NCI-H345 treated with DMSO at 0.1 percent for 48 hours (cell line): ENCODE data around the gene MRPS12.
"Not testable (repeated sequence)": the region's sequence is repeated elsewhere in the genome, so short reads cannot be mapped to it uniquely, and the experiment has no call there.

Experiments
- DNase-seq: peaks from one replicate; lab custom pipeline; 2025; ENCODE audit not compliant: unreplicated experiment; lab: John Stamatoyannopoulos, UW

MRPS12 gene

DNA sequence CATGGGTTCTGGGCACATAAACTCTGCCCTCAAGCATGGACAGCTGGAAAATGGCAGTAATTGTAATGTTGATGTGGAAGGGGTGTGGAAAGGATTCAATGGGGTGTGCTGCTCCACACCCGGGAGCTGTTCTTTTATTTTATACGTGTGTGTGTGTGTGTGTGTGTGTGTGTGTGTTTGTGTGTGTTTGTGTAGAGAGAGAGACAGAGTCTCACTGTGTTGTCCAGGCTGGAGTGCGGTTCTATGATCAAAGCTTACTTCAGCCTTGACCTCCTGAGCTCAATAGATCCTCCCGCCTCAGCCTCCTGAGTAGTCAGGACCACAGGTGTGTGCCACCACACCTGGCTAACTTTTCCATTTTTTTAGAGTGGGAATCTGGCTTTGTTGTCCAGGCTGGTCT lies 2.8 kb downstream of the MRPS12 start:
- DNase-seq, result no peak

DNA sequence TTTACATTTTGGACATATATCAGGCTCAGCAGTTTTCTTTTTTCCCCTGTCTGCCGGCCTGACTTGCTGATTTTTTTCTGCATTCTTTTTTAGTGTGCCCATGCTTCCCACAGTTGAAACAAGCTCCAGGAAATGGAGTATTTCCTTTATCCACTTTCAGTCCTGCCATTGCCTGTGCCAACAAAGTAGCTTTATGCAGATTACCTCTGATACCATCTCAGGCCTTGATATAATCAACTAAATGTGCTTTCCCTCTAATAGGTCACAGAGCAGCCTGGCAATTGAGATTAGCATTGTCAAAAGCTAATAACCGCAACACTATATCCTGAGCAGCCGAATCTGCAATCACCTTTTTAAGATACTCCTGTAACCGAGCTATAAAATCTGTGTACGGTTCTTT lies 9.2 kb downstream of the MRPS12 start:
- no peak for DNase-seq

DNA sequence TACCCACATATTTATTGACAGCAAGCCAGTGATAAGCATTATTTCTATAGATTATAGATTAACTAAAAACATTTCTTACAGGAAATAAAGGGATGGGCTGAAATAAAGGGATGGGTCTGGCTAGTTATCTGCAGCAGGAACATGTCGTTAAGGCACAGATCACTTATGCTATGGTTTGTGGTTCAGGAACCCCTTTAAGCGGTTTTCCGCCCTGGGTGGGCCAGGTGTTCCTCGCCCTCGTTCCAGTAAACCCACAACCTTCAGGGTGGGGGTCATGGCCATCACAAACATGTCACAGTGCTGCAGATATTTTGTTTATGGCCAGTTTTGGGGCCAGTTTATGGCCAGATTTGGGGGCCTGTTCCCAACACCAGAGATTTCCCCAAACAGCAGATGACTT lies 10.7 kb downstream of the MRPS12 start:
- not testable (repeated sequence) for DNase-seq

DNA sequence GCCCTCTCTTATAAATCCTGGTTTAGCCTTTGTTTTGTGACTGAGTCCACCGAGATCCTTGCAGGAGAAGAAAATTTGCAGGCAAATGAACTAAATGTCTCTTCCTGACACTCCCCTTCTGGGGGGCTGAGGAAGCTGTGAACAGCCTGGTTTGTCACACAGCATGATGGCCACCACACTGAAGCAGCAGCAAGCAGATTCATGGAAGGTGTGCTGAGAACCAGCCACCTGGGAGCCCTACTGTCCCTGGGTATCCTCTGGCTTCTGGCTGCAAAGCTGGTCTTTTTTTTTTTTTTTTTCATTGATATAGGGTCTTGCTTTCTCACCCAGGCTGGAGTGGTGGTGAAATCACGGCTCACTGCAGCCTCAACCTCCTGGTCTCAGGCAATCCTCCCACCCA lies 11.2 kb downstream of the MRPS12 start:
- DNase-seq, result no peak

DNA sequence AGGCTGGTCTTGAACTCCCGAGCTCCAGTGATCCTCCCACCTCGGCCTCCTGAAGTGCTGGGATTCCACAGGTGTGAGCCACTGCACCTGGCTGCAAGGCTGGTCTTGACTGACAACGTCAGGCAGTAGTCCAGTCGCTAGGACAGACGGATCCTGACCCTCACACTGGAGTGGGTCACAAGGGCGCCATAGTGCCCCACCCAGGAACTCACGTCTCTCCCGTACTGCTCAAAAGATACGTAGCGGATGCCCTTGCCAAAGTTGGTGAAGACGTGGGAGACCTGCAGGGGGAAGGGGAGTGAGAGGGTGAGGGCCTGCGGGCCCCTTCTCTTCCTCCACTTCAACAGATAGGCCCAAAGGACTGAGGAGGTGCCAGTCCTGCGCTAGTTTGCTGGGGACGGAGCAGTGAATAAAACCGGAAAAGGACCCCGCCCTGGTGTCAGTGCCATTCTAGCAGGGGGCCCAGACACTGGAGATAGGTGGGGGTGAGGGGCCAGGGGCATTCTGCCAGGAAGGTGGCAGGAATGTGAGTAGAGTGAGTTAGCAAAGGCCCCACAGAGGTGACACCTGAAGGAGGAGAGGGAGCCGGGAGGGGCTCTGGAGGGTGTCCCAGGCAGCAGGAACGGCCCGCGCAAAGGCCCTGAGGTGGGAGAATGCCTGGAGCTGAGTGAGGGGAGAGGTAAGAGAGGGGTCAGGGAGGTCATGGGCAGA lies 11.9 kb downstream of the MRPS12 start:
- DNase-seq, result no peak

DNA sequence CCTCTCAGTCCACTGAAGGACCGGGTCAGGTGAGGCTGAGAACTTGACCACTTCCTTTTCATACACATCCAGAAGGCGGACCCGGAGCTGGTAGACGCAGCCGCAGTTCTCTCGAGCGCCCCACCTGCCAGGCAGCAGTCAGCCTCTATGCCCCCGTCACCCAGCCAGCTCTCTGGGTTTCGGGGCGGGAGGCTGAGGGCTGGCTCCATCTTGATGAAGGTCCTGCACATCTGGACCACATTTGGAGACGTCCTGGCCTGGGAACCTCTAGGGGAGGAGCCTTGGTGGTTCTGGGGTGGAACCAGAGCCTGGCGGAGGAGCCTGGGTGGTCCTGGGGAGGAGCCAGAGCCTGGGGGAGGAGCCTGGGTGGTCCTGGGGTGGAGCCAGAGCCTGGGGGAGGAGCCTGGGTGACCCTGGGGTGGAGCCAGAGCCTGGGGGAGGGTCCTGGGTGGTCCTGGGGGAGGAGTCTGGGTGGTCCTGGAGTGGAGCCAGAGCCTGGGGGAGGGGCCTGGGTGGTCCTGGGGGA lies 14.3 kb downstream of the MRPS12 start:
- DNase-seq, result no peak

DNA sequence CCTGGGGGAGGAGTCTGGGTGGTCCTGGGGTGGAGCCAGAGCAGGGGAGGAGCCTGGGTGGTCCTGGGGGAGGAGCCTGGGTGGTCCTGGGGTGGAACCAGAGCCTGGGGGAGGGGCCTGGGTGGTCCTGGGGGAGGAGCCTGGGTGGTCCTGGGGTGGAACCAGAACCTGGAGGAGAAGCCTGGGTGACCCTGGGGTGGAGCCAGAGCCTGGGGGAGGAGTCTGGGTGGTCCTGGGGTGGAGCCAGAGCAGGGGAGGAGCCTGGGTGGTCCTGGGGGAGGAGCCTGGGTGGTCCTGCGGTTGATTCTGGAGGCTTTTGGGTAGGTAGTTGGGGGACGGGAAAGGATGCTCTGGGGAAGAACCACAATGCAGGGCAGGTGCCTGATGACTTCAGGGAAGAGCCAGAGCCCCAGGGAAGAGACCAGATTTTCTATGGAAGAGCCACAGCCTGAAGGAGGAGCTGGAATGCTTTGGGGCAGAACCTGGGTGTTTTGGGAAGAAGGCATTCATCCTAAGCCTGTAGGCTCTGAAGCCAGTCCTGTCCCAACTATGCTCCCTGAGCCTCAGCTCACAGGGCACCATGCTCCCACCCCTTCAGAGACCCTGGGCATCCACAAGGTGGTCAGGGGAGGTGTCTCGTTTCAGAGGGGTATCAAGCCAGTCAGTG lies 15.0 kb downstream of the MRPS12 start:
- DNase-seq, result no peak

DNA sequence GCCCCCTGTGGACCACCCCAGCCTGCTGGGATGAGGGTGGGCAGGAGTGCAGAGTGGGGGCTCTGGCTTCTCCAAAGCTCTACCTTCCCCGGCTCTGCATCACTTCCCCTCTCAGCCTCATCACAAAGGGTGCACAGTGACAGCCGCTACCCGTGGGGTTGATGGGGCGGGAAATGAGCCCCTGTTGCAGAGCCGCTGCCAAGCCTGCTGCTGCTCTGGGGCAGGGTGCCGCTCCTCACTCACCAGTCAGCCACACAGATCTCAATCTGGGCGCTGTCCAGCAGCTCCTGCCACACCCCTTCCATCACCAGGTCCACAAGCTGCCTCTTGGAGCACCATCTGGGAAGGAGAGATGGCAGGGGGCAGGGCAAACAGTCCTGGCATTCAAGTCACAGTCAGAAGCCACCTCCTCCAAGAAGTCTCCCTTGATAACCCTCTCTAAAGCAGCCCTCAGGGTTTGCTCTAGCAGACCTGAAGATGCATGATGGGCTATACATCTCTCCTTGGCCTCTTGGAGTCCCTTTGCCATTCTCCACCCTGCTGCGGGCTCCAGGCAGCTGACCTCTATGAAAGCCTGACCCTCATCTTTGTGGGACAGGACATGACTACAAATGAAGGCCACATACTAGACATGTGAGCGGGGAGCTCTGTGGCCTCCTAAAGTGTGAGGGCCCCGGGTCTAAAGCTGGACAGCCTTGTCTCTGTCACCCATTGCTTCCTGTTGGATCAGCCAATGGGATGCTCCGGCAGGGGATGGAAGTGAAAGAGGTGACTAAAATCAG lies 15.7 kb downstream of the MRPS12 start:
- no peak for DNase-seq

DNA sequence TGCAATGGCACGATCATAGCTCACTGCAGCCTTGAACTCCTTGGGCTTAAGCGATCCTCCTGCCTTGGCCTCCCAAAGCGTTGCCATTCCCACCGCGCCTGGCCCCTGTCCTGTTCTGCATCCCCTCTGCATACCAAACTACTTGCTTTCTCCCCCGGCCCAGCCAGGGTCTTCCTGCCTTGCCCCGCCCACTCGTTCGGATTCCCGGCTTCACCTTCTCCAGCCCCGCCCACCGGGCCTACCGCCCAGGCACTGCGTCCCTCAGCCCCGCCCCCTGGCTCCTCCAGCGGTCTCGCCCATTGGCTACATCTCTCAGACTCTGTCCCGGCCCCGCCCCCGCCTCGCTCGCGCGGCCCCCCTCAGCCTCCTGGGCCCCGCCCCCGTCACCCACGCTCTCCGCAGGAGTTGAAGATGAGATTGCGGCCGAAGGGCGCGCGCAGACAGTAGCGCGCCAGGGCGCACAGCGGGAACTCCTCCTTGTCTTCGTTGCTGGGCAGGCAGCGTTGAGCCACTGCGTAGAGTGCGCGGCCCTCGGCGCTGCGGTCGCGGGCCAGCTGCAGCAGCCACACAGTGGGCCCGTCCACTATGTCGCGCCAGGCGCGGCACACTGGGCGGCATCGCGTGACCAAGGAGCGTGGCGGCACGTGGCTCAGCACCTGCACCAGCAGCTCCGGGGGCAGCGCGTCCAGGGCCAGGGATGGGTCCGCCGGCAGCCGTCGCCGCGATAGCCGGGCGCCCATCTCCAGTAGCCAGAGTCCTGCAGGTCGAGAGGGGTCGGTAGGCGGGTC lies 19.0 kb downstream of the MRPS12 start:
- peak; percentile 95 for DNase-seq

DNA sequence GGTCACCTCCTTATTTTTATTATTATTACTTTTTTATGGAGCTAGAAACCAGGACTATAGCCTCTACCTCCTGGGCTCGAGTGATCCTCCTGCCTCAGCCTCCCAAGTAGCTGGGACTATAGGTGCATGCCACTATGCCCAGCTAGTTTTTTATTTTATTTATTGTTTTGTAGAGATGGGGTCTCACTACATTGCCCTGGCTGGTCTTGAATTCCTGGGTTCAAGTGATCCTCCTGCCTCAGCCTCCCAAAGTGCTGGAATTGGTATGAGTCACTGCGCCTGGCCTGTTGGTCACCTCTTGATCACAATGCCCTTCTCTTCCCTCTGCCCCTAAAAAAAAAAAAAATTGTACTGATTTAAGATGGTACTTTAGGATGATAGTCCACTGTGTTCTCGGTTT lies 20.4 kb downstream of the MRPS12 start:
- DNase-seq, result no peak

DNA sequence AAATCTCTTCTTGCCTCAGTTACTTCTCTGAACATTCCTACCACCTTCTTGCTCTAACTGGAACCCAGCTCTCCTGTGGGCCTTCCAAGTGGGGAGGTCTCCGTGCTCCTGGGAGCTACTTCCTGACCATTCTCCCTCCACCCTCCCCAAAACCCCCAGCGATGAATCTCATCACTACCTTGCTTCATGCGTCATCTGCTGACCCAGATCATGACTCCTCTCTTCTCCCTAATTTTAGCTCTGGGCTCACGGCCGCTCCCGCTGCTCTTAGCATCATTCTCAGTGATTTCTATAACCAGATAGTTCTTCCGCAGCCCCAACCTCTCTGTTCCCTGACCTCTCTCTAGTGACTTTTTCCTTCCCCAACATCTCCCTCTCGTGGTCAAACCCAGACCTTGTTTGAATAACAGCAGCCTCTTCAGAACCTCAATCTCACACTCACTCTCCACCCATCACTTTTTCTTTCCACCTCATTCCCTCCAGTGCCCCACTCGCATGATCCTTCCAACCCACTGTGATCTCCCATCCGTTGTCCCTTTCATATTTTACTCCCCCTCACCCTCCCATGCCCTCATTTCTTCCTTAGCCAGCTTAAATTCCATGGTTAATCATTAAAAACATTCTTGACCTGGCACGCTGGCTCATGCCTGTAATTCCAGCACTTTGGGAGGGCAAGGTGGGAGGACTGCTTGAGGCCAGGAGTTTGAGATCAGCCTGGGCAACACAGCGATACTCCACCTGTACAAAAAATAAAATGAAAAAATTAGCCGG lies 21.8 kb downstream of the MRPS12 start:
- peak; percentile 57 for DNase-seq

DNA sequence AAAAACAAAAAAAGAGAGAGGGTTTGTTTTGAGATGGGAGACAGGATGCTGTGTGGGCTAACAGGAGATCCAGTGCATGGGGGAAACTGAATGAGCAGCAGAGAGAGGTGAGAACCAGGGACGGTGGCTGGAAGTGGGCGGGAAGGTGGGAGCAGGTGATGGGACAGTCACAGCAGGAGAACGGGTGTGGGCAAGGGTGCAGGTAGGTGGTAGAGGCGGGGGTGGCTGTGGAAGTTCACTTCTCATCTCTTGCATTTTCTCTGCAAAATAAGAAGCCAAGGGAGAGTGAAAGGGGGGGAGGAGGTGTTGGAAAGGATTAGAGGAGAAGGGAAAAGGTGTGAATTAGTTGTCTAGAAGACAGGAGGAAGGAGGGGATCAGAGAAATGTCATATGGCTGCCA lies 22.9 kb downstream of the MRPS12 start:
- no peak for DNase-seq

DNA sequence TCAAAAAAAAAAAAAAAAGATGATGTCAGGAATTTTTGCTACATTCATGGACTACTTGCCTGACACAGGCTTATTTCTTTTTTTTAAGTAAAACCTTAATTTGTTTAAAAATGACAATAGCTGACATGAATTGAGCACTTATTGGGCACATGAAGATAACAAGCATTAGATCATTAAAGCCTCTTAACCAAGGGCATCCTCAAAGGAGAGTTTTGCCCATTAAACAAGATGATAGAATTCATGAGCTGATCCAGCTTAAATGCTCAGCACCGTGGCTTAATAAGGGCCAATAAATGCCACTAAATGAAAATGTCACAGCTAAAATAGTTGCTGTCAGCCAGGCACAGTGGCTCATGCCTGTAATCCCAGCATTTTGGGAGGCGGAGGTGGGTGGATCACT lies 25.5 kb downstream of the MRPS12 start:
- DNase-seq, result no peak

DNA sequence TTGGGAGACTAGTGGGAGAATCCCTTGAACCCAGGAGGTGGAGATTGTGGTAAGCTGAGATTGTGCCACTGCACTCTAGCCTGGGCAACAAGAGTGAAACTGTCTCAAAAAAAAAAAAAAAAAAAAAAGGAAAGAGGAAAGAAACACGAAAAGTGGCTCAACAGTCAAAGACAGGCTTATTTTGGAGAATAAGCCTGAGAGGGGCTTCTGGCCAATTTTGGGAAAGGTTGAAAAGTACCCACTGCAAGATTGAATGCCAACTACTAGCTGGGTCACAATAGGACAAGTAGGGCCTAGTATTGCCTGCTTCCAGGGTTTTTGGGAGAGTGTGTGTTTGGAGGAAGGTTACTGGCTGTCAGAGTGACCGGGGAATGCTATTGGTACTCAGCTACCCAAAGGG lies 27.6 kb downstream of the MRPS12 start:
- no peak for DNase-seq

DNA sequence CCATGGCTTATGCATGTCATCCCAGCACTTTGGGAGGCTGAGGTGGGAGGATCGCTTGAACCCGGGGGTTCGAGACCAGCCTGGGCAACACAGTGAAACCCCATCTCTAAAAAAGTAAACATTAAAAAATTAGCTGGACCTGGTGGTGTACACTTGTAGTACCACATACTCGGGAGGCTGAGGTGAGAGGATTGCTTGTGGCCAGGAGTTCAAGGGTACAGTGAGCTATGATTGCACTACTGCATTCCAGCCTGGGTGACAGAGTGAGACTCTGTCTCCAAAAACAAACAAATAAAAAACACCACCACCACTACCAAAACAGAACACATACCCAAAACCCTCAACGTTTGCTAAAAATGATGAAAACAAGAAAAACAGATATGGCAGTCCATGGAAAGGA lies 28.9 kb downstream of the MRPS12 start:
- no peak for DNase-seq

DNA sequence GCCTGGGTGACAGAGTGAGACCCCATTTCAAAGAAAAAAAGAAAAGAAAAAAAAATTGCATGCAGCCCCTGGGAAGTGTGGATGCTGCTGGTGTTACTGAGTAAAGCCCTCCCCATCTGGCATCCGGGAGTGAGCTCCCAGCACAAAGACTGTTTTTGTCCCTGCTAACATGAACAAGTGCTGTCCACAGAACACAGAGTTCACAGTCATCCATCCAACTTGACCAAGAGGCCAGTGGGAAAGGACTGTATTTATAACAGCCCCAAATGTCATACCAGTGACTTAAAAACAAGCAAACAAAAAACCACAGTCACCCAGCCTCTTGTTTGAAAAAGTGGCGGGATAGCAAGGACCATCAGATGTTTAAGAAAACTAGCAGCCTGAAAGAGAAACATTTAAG lies 34.0 kb downstream of the MRPS12 start:
- no peak for DNase-seq

DNA sequence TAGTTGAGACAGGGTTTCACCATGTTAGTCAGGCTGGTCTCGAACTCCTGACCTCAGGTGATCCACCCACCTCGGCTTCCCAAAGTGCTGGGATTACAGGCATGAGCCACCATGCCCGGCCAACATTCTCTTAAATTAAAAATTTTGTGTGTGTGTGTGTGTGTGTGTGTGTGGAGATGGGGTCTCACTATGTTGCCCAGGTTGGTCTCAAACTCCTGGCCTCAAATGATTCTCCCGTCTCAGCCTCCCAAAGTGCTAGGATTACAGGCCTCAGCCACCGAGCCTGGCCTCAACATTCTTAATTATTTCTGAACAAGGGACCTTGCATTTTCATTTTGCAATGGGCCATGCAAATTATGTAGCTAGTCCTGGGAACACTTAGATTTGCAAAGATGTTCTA lies 35.4 kb downstream of the MRPS12 start:
- DNase-seq, result not testable (repeated sequence)

DNA sequence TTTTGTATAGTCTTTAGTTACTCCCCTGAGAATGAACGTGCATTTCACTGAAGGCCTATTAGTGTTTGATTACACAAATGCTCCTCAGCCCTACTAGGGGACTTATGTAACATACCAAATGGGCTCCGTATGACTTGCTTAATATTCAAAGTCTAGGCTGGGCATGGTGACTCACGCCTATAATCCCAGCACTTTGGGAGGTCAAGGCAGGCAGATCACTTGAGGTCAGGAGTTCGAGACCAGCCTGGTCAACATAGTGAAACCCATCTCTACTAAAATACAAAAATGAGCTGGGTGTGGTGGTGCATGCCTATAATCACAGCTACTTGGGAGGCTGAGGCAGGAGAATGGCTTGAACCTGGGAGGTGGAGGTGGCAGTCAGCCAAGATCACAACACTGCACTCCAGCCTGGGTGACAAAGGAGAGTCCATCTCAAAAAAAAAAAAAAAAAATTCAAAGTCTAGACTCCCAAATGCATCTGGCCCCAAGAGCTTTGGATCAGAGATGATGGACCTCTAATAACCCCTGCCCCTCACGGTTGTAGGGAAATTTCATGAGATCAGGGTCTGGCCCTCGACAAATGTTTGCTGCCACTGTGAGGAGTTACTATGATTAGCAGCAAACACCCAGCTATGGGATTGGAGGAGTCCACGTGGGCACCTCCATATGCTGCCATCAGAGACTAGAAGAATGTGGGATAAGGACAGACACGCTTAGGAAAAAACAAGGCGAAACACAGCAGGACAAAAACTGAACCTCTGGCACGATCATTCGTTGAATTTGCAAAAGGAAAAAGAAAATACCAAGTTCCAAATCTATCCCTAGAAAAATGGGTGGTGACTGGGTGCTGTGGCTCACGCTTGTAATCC lies 40.2 kb downstream of the MRPS12 start:
- DNase-seq, result no peak

DNA sequence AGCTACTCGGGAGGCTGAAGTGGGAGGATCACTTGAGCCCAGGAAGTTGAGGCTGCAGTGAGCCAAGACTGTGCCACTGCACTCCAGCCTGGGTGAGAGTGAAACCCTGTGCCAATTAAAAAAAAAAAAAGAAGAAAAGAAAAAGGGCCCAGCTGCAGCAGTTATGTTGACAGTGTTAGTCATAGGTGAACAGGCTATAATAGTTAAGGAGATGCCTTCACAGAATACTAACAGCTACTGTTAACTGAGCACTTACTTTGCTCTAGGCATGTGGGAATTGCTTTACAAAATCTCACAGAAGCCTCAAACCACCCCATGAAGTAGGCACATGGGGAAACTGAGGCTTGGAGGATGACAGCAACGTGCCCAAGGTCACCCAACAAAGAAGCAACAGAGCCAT lies 40.9 kb downstream of the MRPS12 start:
- no peak for DNase-seq
